A549 (cell line): Measurements from ENCODE around the gene ANXA9. TPM values are rescaled to one million over a fixed set of nuclear protein-coding genes. Genes with fewer than 3 reads are reported as not detected.

Source experiments
- ATAC-seq, 2 experiments: fragments of 200-7000 bp in 1 of 2; fragments of >200 bp in 1 of 2; cut with Nextera tagmentation in 1 of 2; cut with Tn5 transposase in 1 of 2; 3 replicates each; pipeline versions ENCODE4 v1.8.0 to v1.9.1; 2018 to 2020; ENCODE audit warnings: mild to moderate bottlenecking in 1 of 2, moderate library complexity in 1 of 2
- CTCF ChIA-PET: fragments of 300-600 bp; sonication (Branson Sonifier 250); formaldehyde crosslinking; extraction: SDS; loops from one replicate; lab custom pipeline; 2021; ENCODE audit warnings: antibody characterized with exemption, inconsistent platforms; lab: Yijun Ruan, JAX
- POLR2A ChIA-PET: fragments of 350-600 bp; formaldehyde crosslinking; extraction: SDS; loops from one replicate; lab custom pipeline; 2021; ENCODE audit warnings: antibody characterized with exemption, inconsistent platforms; lab: Yijun Ruan, JAX
- DNase-seq, 2 experiments: peaks; one replicate each; pipeline versions ENCODE4 v3.0.0 to v3.0.0-alpha.2; 2011 to 2016; ENCODE audit warnings: low read depth in 1 of 2, low spot score in 1 of 2
- FAIRE-seq: peaks from 2 replicates; lab custom pipeline; 2011; peaks lifted over from hg19 to GRCh38; lab: Jason Lieb, UNC
- H3K27ac ChIP-seq, 2 experiments: fragments of >200 bp; sonication (Bioruptor Twin); formaldehyde crosslinking; 3 replicates each; pipeline ENCODE4 v1.5.1; 2016 to 2017
- H3K4me1 ChIP-seq: fragments of >200 bp; sonication (Bioruptor Twin); formaldehyde crosslinking; 3 replicates; pipeline ENCODE4 v1.6.1; 2016
- H3K4me2 ChIP-seq: fragments of >200 bp; sonication (Bioruptor Twin); formaldehyde crosslinking; 3 replicates; pipeline ENCODE4 v1.6.1; 2016
- H3K4me3 ChIP-seq: fragments of >200 bp; sonication (Bioruptor Twin); formaldehyde crosslinking; 3 replicates; pipeline ENCODE4 v1.5.1; 2016
- H3K9me3 ChIP-seq: fragments of >200 bp; sonication (Bioruptor Twin); formaldehyde crosslinking; 3 replicates; pipeline ENCODE4 v1.6.1; 2016
- CEBPB ChIP-seq, 2 experiments: fragments of >200 bp in 1 of 2; sonication (Bioruptor Twin) in 1 of 2; formaldehyde crosslinking in 1 of 2; IDR thresholded peaks; 2 replicates each; pipeline ENCODE4 v1.6.1; 2012 to 2016
- CHD4 ChIP-seq: fragments of 200-600 bp; sonication (generic); IDR thresholded peaks from 2 replicates; pipeline ENCODE4 v1.6.1; 2016; ENCODE audit warnings: antibody characterized with exemption, mild to moderate bottlenecking, borderline replicate concordance
- EHF ChIP-seq: fragments of 250-450 bp; sonication (Bioruptor Pico); IDR thresholded peaks from 2 replicates; pipeline ENCODE4 v1.5.0; 2020; ENCODE audit warnings: mild to moderate bottlenecking
- EHMT2 ChIP-seq: fragments of 200-600 bp; sonication (generic); IDR thresholded peaks from 2 replicates; pipeline ENCODE4 v1.6.1; 2016; ENCODE audit warnings: antibody characterized with exemption, low read depth, mild to moderate bottlenecking, moderate library complexity
- EP300 ChIP-seq, 2 experiments: fragments of >200 bp; sonication (Bioruptor Twin); formaldehyde crosslinking; IDR thresholded peaks; 2 replicates in 1 of 2; 3 replicates in 1 of 2; pipeline ENCODE4 v1.6.1; 2016 to 2017
- HDAC2 ChIP-seq: fragments of 200-600 bp; sonication (generic); IDR thresholded peaks from 2 replicates; pipeline ENCODE4 v1.6.1; 2016
- HOXA7 ChIP-seq: fragments of 250-450 bp; sonication (Bioruptor Pico); IDR thresholded peaks from 2 replicates; pipeline ENCODE4 v1.5.0; 2020; ENCODE audit warnings: mild to moderate bottlenecking, moderate library complexity
- HOXB13 ChIP-seq: fragments of 250-450 bp; sonication (Bioruptor Pico); IDR thresholded peaks from 2 replicates; pipeline ENCODE4 v1.5.0; 2020; ENCODE audit warnings: low read depth, mild to moderate bottlenecking, moderate library complexity
- HOXB5 ChIP-seq: fragments of 250-450 bp; sonication (Bioruptor Pico); IDR thresholded peaks from 2 replicates; pipeline ENCODE4 v1.5.0; 2020; ENCODE audit warnings: mild to moderate bottlenecking, moderate library complexity
- JUN ChIP-seq, 2 experiments: fragments of >200 bp; sonication (Bioruptor Twin); formaldehyde crosslinking; IDR thresholded peaks; 2 replicates in 1 of 2; 3 replicates in 1 of 2; pipeline ENCODE4 v1.6.1; 2016 to 2017
- KDM1A ChIP-seq: fragments of 200-600 bp; sonication (generic); IDR thresholded peaks from 2 replicates; pipeline ENCODE4 v1.6.1; 2016; ENCODE audit warnings: low read depth, mild to moderate bottlenecking
- MAFK ChIP-seq: fragments of 450-650 bp; IDR thresholded peaks from 2 replicates; pipeline ENCODE4 v1.6.1; 2014; ENCODE audit not compliant: partially characterized antibody
- MYC ChIP-seq: IDR thresholded peaks from 2 replicates; pipeline ENCODE4 v1.6.1; 2012; ENCODE audit warnings: mild to moderate bottlenecking, inconsistent platforms, low read length, improper control_type of control experiment, borderline replicate concordance
- NR3C1 ChIP-seq: fragments of >200 bp; sonication (Bioruptor Twin); formaldehyde crosslinking; IDR thresholded peaks from 3 replicates; pipeline ENCODE4 v1.6.1; 2017
- PHF8 ChIP-seq: fragments of 200-600 bp; sonication (generic); IDR thresholded peaks from 2 replicates; pipeline ENCODE4 v1.6.1; 2016; ENCODE audit warnings: low read depth, mild to moderate bottlenecking, antibody characterized with exemption, moderate library complexity, borderline replicate concordance
- RAD21 ChIP-seq, 2 experiments: fragments of >200 bp in 1 of 2; sonication (Bioruptor Twin) in 1 of 2; formaldehyde crosslinking in 1 of 2; IDR thresholded peaks in 1 of 2; conservative IDR thresholded peaks in 1 of 2; 2 replicates in 1 of 2; 3 replicates in 1 of 2; pipeline ENCODE4 v1.6.1; 2012 to 2018; ENCODE audit warnings: inconsistent platforms in 1 of 2
- RNF2 ChIP-seq: fragments of 200-600 bp; sonication (generic); IDR thresholded peaks from 2 replicates; pipeline ENCODE4 v1.6.1; 2016; ENCODE audit warnings: low read depth, mild to moderate bottlenecking, antibody characterized with exemption, moderate library complexity, borderline replicate concordance
- ZC3H11A ChIP-seq: fragments of 450-650 bp; IDR thresholded peaks from 2 replicates; pipeline ENCODE4 v1.6.1; 2014; ENCODE audit warnings: antibody characterized with exemption, mild to moderate bottlenecking
- ZSCAN20 ChIP-seq: fragments of 250-450 bp; sonication (Bioruptor Pico); IDR thresholded peaks from 2 replicates; pipeline ENCODE4 v1.8.0; 2022; ENCODE audit warnings: mild to moderate bottlenecking, moderate library complexity
- WGBS: methylation state at CpG from one replicate; pipeline ENCODE4 v1.1.6; 2017; ENCODE audit errors: missing lambda C conversion rate; 5-methylcytosine and 5-hydroxymethylcytosine counted together
- polyA plus RNA-seq, 4 experiments: library from polyadenylated mRNA; depleted of rRNA in 3 of 4; stranded (reverse); fragments of >200 nt; fragmentation: RNase III in 1 of 4; extraction: RNeasy Plus Mini Kit Qiagen cat#74134 plus additional on column Dnase treatment in 1 of 4; gene quantifications; 2 replicates in 3 of 4; 3 replicates in 1 of 4; pipeline ENCODE4 v1.2.3, GENCODE V29; 2011 to 2017
- TF ChIP-seq, protein P1 (sequence below): fragments of 250-450 bp; sonication (Bioruptor Pico); IDR thresholded peaks from 2 replicates; pipeline ENCODE4 v1.5.0; 2021; ENCODE audit warnings: mild to moderate bottlenecking, moderate library complexity, borderline replicate concordance
- TF ChIP-seq, protein P2 (sequence below): fragments of >200 bp; sonication (Bioruptor Twin); formaldehyde crosslinking; IDR thresholded peaks from 3 replicates; pipeline ENCODE4 v1.5.1; 2016
- TF ChIP-seq, protein P3 (sequence below): fragments of 450-650 bp; IDR thresholded peaks from 2 replicates; pipeline ENCODE4 v1.6.1; 2014; ENCODE audit warnings: antibody characterized with exemption
- TF ChIP-seq, protein P4 (sequence below): fragments of >200 bp; sonication (Bioruptor Twin); formaldehyde crosslinking; IDR thresholded peaks from 3 replicates; pipeline ENCODE4 v1.6.1; 2016

Gene ANXA9
- polyA plus RNA-seq, 2 of the 4 experiments (the other 2 are of a cell fraction) = 2.1 to 2.2 TPM

DNA sequence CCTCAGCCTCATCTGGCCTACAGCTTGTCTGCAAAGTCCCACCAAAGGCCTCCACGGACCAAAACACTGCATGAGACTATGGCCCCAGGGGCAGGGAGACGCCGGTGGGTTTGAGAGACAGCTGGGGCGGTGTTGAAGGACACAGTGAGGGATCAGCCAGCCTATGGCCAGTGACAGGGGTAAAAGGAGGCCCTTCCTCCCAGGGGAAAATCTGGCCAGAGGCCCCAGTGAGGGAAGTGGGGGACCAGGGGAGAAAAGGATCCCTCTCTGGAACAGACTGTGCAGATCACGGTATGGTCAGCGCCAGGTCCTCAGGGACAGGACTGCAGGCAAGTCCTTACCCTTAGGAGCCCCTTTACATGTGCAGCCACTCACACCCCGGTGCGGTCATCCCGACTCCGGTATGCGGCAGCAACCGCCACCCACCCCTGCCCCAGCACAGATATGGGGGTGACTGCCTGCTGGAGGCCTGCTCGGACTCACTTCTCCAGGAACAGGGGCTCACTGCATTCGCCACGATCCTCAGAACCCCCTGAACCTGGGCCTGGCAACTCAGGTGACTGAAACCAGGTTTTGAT, 8.7 kb upstream of the ANXA9 start:
- POLR2A ChIA-PET = no interaction called here
- 19% methylated on average over 13 of the region's 15 CpGs for WGBS
- ATAC-seq = peak in 1 of 2 experiments; percentile 3; a peak in 3 of 6 replicates

DNA sequence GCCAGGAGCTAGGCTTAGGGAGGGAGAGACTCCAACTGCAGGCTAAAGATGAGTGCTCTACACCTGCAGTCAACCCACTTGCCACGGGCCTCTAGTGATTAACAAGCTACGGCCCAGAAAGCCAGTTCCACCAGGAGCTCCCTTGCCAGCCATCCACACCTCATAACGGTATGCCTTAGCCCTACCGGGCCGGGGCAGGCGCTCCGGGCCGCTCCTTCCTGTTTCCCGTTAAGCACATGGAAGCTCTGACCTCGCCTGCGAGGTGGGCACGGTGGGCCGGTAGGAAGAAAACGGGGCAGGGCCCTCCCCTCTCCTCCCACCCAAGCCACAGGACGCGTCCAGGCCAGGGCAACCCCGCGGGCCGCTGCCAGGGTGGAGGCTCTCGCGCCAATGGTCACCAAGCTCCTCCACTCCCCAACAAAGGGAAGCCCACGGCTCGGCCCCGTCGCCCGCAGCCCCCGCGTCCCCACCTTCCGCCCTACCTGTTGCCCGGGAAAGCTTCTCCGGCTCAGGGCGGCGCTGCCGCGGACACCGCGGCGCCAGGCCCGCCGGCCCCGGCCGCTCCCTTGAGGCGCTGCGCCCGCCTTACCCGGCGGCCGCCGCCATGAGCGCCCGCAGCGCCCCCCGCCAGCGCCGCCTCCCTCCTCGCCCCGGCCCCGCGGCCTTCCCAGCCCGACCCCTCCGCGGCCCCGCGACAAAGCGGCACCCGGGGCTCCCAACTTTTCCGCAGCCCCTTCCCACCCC, 8.1 kb upstream of the ANXA9 start:
- H3K27ac ChIP-seq = peak overlapping the region; percentile 98 to 100
- TF ChIP-seq, protein P1, sequence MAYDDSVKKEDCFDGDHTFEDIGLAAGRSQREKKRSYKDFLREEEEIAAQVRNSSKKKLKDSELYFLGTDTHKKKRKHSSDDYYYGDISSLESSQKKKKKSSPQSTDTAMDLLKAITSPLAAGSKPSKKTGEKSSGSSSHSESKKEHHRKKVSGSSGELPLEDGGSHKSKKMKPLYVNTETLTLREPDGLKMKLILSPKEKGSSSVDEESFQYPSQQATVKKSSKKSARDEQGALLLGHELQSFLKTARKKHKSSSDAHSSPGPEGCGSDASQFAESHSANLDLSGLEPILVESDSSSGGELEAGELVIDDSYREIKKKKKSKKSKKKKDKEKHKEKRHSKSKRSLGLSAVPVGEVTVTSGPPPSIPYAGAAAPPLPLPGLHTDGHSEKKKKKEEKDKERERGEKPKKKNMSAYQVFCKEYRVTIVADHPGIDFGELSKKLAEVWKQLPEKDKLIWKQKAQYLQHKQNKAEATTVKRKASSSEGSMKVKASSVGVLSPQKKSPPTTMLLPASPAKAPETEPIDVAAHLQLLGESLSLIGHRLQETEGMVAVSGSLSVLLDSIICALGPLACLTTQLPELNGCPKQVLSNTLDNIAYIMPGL (CRISPR knock-in tag) = no peak
- TF ChIP-seq EHF (CRISPR knock-in tag) = no peak
- TF ChIP-seq MAFK = no peak
- no peak for TF ChIP-seq HOXB5
- 0 out of 2 replicates have a peak, but pooled peaks have one; percentile 35 for TF ChIP-seq PHF8
- TF ChIP-seq, protein P2, sequence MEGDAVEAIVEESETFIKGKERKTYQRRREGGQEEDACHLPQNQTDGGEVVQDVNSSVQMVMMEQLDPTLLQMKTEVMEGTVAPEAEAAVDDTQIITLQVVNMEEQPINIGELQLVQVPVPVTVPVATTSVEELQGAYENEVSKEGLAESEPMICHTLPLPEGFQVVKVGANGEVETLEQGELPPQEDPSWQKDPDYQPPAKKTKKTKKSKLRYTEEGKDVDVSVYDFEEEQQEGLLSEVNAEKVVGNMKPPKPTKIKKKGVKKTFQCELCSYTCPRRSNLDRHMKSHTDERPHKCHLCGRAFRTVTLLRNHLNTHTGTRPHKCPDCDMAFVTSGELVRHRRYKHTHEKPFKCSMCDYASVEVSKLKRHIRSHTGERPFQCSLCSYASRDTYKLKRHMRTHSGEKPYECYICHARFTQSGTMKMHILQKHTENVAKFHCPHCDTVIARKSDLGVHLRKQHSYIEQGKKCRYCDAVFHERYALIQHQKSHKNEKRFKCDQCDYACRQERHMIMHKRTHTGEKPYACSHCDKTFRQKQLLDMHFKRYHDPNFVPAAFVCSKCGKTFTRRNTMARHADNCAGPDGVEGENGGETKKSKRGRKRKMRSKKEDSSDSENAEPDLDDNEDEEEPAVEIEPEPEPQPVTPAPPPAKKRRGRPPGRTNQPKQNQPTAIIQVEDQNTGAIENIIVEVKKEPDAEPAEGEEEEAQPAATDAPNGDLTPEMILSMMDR = peak; percentile 22; the same call in 2 of the 3 replicates
- no peak for TF ChIP-seq HDAC2
- TF ChIP-seq MYC = 0 out of 2 replicates have a peak, but pooled peaks have one; percentile 21
- no peak for DNase-seq
- H3K4me1 ChIP-seq = peaks cover 75% of the 10 kb centered on the region
- H3K4me3 ChIP-seq = peak overlapping the region; percentile 90
- 3% methylated on average over 20 of the region's 67 CpGs for WGBS
- ATAC-seq = peak; percentile 5 to 32
- H3K4me2 ChIP-seq = peak overlapping the region; percentile 95
- FAIRE-seq = no peak
- CTCF ChIA-PET = interaction anchor here (1.0 to 26.8 kb wide), 5 partner anchors 9 to 161 kb away, joined by 3 to 586 read pairs (median 8); partner anchors contain the start of genes ANXA9 and MINDY1
- no peaks in the 10 kb centered on the region for H3K9me3 ChIP-seq
- POLR2A ChIA-PET = interaction anchor here (0.9 kb wide), 1 partner anchor 8 kb away, joined by 3 read pairs; no protein-coding TSS in a partner anchor

More for the DNA sequence above, 8.7 kb upstream of the ANXA9 start:
- Histone ChIP-seq H3K9me3 (no peaks in the 10 kb centered on the region), H3K27ac (peak overlapping the region; percentile 98 to 100), H3K4me1 (peaks cover 71% of the 10 kb centered on the region), H3K4me3 (peak overlapping the region; percentile 90), H3K4me2 (peak overlapping the region; percentile 95)
- DNase-seq (no peak), FAIRE-seq (no peak)
- no peak for TF ChIP-seq MYC
- TF ChIP-seq ZC3H11A = no peak
- no peak for TF ChIP-seq EP300 (IDR thresholded peaks at IDR 0.05)
- TF ChIP-seq NR3C1 = no peak
- TF ChIP-seq EHMT2 = no peak
- no peak for TF ChIP-seq HOXA7 (CRISPR knock-in tag)
- TF ChIP-seq RAD21 (conservative IDR thresholded peaks at IDR 0.05 in 1 of 2, IDR thresholded peaks at IDR 0.05 in 1 of 2) = no peak
- TF ChIP-seq ZSCAN20 (CRISPR knock-in tag) = no peak
- no peak for TF ChIP-seq KDM1A
- TF ChIP-seq JUN (IDR thresholded peaks at IDR 0.05) = no peak
- no peak for TF ChIP-seq RNF2
- TF ChIP-seq CHD4 = no peak
- TF ChIP-seq, protein P3, sequence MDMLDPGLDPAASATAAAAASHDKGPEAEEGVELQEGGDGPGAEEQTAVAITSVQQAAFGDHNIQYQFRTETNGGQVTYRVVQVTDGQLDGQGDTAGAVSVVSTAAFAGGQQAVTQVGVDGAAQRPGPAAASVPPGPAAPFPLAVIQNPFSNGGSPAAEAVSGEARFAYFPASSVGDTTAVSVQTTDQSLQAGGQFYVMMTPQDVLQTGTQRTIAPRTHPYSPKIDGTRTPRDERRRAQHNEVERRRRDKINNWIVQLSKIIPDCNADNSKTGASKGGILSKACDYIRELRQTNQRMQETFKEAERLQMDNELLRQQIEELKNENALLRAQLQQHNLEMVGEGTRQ = no peak
- no peak for TF ChIP-seq HDAC2
- no peak for TF ChIP-seq PHF8
- TF ChIP-seq HOXB13 = no peak
- TF ChIP-seq CEBPB (IDR thresholded peaks at IDR 0.05) = no peak
- TF ChIP-seq, protein P4, sequence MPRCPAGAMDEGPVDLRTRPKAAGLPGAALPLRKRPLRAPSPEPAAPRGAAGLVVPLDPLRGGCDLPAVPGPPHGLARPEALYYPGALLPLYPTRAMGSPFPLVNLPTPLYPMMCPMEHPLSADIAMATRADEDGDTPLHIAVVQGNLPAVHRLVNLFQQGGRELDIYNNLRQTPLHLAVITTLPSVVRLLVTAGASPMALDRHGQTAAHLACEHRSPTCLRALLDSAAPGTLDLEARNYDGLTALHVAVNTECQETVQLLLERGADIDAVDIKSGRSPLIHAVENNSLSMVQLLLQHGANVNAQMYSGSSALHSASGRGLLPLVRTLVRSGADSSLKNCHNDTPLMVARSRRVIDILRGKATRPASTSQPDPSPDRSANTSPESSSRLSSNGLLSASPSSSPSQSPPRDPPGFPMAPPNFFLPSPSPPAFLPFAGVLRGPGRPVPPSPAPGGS = no peak
- CTCF ChIA-PET = interaction anchor here (1.0 to 26.8 kb wide), 5 partner anchors 8 to 160 kb away, joined by 3 to 586 read pairs (median 8); partner anchors contain the start of genes ANXA9 and MINDY1
